Spleen (tissue), 11 donors: ENCODE measurements around the gene GOLGA8A. TPM values are rescaled to one million over a fixed set of nuclear protein-coding genes. Genes with fewer than 3 reads are reported as not detected.
A peak's percentile ranks its signal among the peaks of the same experiment; 100 is the strongest.
"Not testable (repeated sequence)": the region's sequence is repeated elsewhere in the genome, so short reads cannot be mapped to it uniquely, and the experiment has no call there.

Experiments used
- DNase-seq: peaks from one replicate; pipeline ENCODE4 v3.0.0-alpha.2; 2020
- H3K27ac ChIP-seq, 8 donors: fragments of 200-600 bp; sonication (generic) in 7 of 8; 1 replicate in 4 of 8; 2 replicates in 4 of 8; pipeline versions ENCODE4 v1.5.0 to v1.8.0; 2016 to 2021; ENCODE audit warnings: inconsistent platforms in 4 of 8, mild to moderate bottlenecking in 4 of 8, moderate library complexity in 1 of 8
- H3K27me3 ChIP-seq, 7 donors: fragments of 200-600 bp; sonication (generic) in 6 of 7; replicated peaks in 1 of 7; 1 replicate in 4 of 7; 2 replicates in 3 of 7; pipeline versions ENCODE4 v1.5.0 to v1.8.0; 2016 to 2021; ENCODE audit warnings: inconsistent platforms in 3 of 7, mild to moderate bottlenecking in 1 of 7
- H3K36me3 ChIP-seq, 6 donors: fragments of 200-600 bp; sonication (generic) in 5 of 6; 1 replicate in 4 of 6; 2 replicates in 2 of 6; pipeline versions ENCODE4 v1.5.0 to v1.8.0; 2016 to 2021; ENCODE audit warnings: inconsistent platforms in 2 of 6
- H3K4me1 ChIP-seq, 6 donors: fragments of 200-600 bp; sonication (generic) in 5 of 6; 1 replicate in 3 of 6; 2 replicates in 3 of 6; pipeline versions ENCODE4 v1.5.0 to v1.8.0; 2016 to 2021; ENCODE audit warnings: inconsistent platforms in 3 of 6
- H3K4me3 ChIP-seq, 8 donors: fragments of 200-600 bp; sonication (generic) in 7 of 8; 1 replicate in 4 of 8; 2 replicates in 4 of 8; pipeline versions ENCODE4 v1.5.0 to v1.8.0; 2016 to 2021; ENCODE audit warnings: inconsistent platforms in 4 of 8, mild to moderate bottlenecking in 4 of 8, moderate library complexity in 2 of 8
- H3K9me3 ChIP-seq, 8 donors: fragments of 200-600 bp; sonication (generic) in 7 of 8; 1 replicate in 4 of 8; 2 replicates in 4 of 8; pipeline versions ENCODE4 v1.5.0 to v1.8.0; 2016 to 2021; ENCODE audit warnings: inconsistent platforms in 4 of 8
- WGBS, 5 donors: extraction: QIAGEN DNeasy Blood & Tissue Kit in 3 of 5; methylation state at CpG; one replicate each; pipeline versions ENCODE4 v1.1.5 to v1.1.7; 2013 to 2018; 5-methylcytosine and 5-hydroxymethylcytosine counted together
- intact Hi-C: fragments of 100-400 bp; cut with DNase I; formaldehyde crosslinking; loops from one replicate; pipeline ENCODE4 v1.15.0; 2023; ENCODE audit warnings: low total_unique reads
- polyA plus RNA-seq, 3 donors: library from polyadenylated mRNA; stranded (reverse); fragments of 200-250 nt; gene quantifications; one replicate each; pipeline ENCODE4 v1.2.1, GENCODE V29; 2013
- total RNA-seq, 7 donors: library from RNA; depleted of rRNA in 3 of 7; stranded (reverse); fragments of >200 nt in 3 of 7; fragmentation: NEBNext Ultra II Directional in 4 of 7; extraction: Animal tissue kit (Norgen Biotek cat#: 25700) in 4 of 7; gene quantifications; one replicate each; pipeline versions ENCODE4 v1.1.0 to v1.2.1, GENCODE V29; 2016 to 2021
- donor health status: healthy with polysubstance abuse.
- donor health status: DM: no; HTN: no; CAD: no; lungs with moderate emphysema.
- donor health status: DM: no; HTN: no; CAD: no.
- donor health status: Bipolar disorder and iron deficiency.
- donor health status: healthy.
- donor health status: DM: no; HTN: no; CAD: no.
- donor health status: DM: yes; HTN: yes; CAD: no.

The GOLGA8A gene
- total and polyA plus RNA-seq, 10 donors, result 26.1 to 128 (median 85.3) TPM

- H3K27me3 ChIP-seq, H3K27ac ChIP-seq, DNase-seq, H3K4me1 ChIP-seq, H3K4me3 ChIP-seq, H3K36me3 ChIP-seq, intact Hi-C loops, H3K9me3 ChIP-seq: not testable (repeated sequence)
- whole genome bisulfite sequencing, 5 donors, result 79 to 88% (median 87%) methylated on average over 5 to 7 of the region's 11 CpGs; no CpG with 5 or more reads in 1 of the 5 donors
Measured at GRCh38 chr15:34420953-34421352, 16.7 kb downstream of the GOLGA8A start.

- H3K4me1 ChIP-seq, DNase-seq, H3K27ac ChIP-seq, H3K9me3 ChIP-seq, H3K36me3 ChIP-seq, intact Hi-C loops, H3K27me3 ChIP-seq, H3K4me3 ChIP-seq: not testable (repeated sequence)
- WGBS, 5 donors, result 62 to 68% (median 63%) methylated on average over 8 of the region's 8 CpGs; no CpG with 5 or more reads in 1 of the 5 donors
Measured at GRCh38 chr15:34418435-34418834, 19.2 kb downstream of the GOLGA8A start.

- H3K27me3 ChIP-seq, H3K27ac ChIP-seq, H3K36me3 ChIP-seq, intact Hi-C loops, H3K4me1 ChIP-seq, H3K4me3 ChIP-seq, H3K9me3 ChIP-seq: not testable (repeated sequence)
- DNase-seq, result peak; percentile 42
- 92 to 100% (median 98%) methylated on average over 6 to 10 of the region's 19 CpGs; no CpG with 5 or more reads in 2 of the 5 donors for WGBS, 5 donors
Measured at GRCh38 chr15:34409511-34409910, 28.1 kb downstream of the GOLGA8A start.

DNA sequence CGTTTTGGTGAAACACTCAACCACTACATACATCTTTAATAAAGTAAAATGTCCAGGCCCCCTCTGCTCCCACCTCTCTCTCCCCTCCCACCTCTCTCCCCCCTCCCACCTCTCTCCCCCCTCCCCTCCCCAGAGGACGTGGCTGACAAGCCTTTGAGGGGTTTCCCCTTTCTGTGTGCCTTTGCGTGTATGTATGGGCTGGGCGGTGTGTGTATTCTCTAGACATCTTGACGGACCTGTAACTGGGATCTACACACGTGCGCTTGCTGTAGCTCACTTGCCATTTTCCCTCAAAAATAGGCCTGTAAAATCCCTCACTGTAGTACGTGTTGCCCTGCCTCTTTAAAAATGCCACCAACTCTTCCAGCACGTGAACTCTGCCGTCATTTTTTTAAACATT, 28.6 kb downstream of the GOLGA8A start:
- H3K36me3 ChIP-seq, H3K27ac ChIP-seq, H3K4me1 ChIP-seq, H3K27me3 ChIP-seq, DNase-seq, intact Hi-C loops, H3K9me3 ChIP-seq, H3K4me3 ChIP-seq: not testable (repeated sequence)
- WGBS, 5 donors, result 37 to 49% (median 42%) methylated on average over 3 of the region's 10 CpGs; no CpG with 5 or more reads in 2 of the 5 donors

DNA sequence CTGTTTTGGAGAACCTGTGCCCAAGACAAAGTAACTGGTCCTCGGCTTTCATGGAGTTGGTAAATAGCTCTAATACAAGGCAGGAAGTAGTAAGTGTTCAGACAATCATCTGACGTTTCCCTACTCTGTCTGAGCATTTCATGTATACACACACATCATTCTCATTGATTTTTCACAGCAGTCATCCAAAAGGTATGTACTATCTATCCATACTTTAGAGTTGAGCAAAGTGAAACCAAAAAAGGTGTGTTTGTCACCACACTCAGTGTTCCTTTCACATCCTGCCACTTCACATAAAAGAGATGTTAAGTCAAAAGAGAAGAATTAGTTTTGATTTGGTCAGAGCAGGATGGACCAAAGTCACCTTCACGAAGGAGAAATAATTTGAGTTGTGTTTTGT, 33.7 kb downstream of the GOLGA8A start:
- WGBS, 5 donors, result no CpG with 5 or more reads among the region's 3 CpGs
- H3K9me3 ChIP-seq, DNase-seq, H3K4me3 ChIP-seq, H3K27me3 ChIP-seq, H3K36me3 ChIP-seq, intact Hi-C loops, H3K4me1 ChIP-seq, H3K27ac ChIP-seq: not testable (repeated sequence)

GRCh38 chr15:34403160-34403598, 34.4 kb downstream of the GOLGA8A start:
- H3K4me3 ChIP-seq, intact Hi-C loops, H3K9me3 ChIP-seq, DNase-seq, H3K36me3 ChIP-seq, H3K4me1 ChIP-seq, H3K27ac ChIP-seq, H3K27me3 ChIP-seq: not testable (repeated sequence)
- 75 to 98% (median 78%) methylated on average over 1 to 2 of the region's 4 CpGs for WGBS, 5 donors

- H3K36me3 ChIP-seq, H3K4me1 ChIP-seq, H3K9me3 ChIP-seq, DNase-seq, H3K27ac ChIP-seq, H3K27me3 ChIP-seq, intact Hi-C loops, H3K4me3 ChIP-seq: not testable (repeated sequence)
- WGBS, 5 donors, result 36 to 80% (median 59%) methylated on average over 1 to 3 of the region's 6 CpGs; no CpG with 5 or more reads in 1 of the 5 donors
Measured at GRCh38 chr15:34397637-34398259, 39.9 kb downstream of the GOLGA8A start.

DNA sequence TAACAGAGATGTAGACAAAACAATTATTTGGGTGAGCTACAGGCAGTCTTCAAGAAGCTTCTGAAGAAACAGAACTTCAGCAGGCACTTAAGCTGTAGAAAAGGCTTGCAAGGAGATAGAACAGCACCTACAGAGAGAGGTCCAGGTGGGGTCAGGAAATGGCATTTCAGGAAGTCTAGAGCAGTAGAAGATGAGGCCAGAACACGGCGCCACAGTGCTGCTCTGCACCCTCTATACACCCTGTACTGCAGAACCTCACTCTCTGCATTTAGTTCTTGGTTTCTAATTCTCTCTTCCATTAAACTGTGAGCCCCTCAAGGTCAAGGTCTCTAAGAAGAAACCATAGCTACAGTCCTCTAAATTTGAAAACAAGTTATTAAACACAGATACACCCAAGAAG, 44.6 kb downstream of the GOLGA8A start:
- H3K4me1 ChIP-seq, H3K27me3 ChIP-seq, intact Hi-C loops, H3K36me3 ChIP-seq, H3K9me3 ChIP-seq, DNase-seq, H3K27ac ChIP-seq, H3K4me3 ChIP-seq: not testable (repeated sequence)
- WGBS, 5 donors, result 80% methylated on average over 1 of the region's 2 CpGs; no CpG with 5 or more reads in 4 of the 5 donors

DNA sequence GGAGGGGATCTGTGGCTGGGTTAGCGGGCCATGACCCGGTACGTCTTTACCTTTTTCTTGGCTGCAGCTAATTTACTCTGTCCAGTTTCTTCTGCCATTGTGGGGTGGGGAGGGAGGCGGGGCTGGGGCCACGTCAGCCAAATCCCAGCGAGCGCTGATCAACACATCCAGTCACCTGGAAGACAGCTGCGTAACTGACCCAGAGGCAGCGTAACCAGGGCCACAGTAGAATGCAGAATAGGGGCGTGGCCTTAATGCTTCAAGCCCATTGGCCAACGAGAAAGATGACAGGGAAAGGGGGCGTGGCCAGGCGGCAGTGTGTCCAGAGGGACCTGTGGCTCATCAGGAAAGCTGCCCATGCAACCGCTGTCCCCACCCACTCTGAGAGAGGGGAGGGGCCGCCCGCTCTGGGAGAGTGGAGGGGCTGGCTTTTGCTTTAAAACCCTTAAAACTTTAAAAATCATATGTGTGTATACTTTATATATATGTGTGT, 48.0 kb downstream of the GOLGA8A start:
- H3K9me3 ChIP-seq, H3K4me3 ChIP-seq, H3K27me3 ChIP-seq, intact Hi-C loops, H3K4me1 ChIP-seq, DNase-seq, H3K36me3 ChIP-seq, H3K27ac ChIP-seq: not testable (repeated sequence)
- no CpG with 5 or more reads among the region's 16 CpGs for WGBS, 5 donors
